WI38 (cell line): ENCODE results near the gene NEUROG2.
"Not testable (repeated sequence)": the region's sequence is repeated elsewhere in the genome, so short reads cannot be mapped to it uniquely, and the experiment has no call there.

ENCODE experiments used
- H3K4me3 ChIP-seq: 2 replicates; pipeline ENCODE4 v1.5.1; 2011; ENCODE audit warnings: low read depth, mild to moderate bottlenecking, control low read depth, low read length
- CTCF ChIP-seq: IDR thresholded peaks from 2 replicates; pipeline ENCODE4 v1.5.1; 2012; ENCODE audit warnings: low read depth, mild to moderate bottlenecking, control low read depth, low read length

Gene NEUROG2

GRCh38 chr4:112508356-112508755 is 7.6 kb downstream of the NEUROG2 start:
- no peak for TF ChIP-seq CTCF
- no peak overlapping the region for H3K4me3 ChIP-seq

- TF ChIP-seq CTCF: no peak
- H3K4me3 ChIP-seq: no peak overlapping the region
Observed at GRCh38 chr4:112504807-112505206, 11.2 kb downstream of the NEUROG2 start.

- no peak for TF ChIP-seq CTCF
- H3K4me3 ChIP-seq: no peak overlapping the region
Observed at GRCh38 chr4:112502871-112503270, 13.1 kb downstream of the NEUROG2 start.

- no peak overlapping the region for H3K4me3 ChIP-seq
Observed at GRCh38 chr4:112492321-112492720, 23.7 kb downstream of the NEUROG2 start.

GRCh38 chr4:112490808-112491207 is 25.2 kb downstream of the NEUROG2 start:
- H3K4me3 ChIP-seq: not testable (repeated sequence)

More at GRCh38 chr4:112492321-112492720, 23.7 kb downstream of the NEUROG2 start:
- no peak for TF ChIP-seq CTCF

- no peak for TF ChIP-seq CTCF
- no peak overlapping the region for H3K4me3 ChIP-seq
Observed at GRCh38 chr4:112485930-112486329, 30.1 kb downstream of the NEUROG2 start.

- no peak for TF ChIP-seq CTCF
- H3K4me3 ChIP-seq: no peak overlapping the region
Observed at GRCh38 chr4:112473985-112474384, 42.0 kb downstream of the NEUROG2 start.

DNA sequence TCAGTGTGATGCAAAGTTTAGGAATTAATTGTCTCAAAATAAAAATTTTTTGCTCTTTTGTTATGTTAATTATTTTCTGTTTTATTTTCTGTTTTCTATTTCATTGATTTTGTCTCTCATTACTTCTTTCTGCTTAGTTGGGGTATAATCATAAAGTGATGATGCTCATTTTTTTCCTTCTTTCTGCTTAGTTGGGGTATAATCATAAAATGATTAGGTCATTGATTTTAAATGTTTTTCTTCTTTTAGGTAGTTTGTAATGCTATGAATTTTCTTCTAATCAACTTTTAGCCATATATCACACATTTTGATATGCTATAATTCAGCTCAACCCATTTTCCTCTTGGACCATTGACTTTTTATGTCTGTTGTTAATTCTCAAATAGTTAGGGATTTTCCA is 43.7 kb downstream of the NEUROG2 start:
- no peak for TF ChIP-seq CTCF
- no peak overlapping the region for H3K4me3 ChIP-seq
